22Rv1 (cell line): Measurements from ENCODE around the gene MAST3.

ENCODE experiments used
- ZFX ChIP-seq: fragments of 450-650 bp; IDR thresholded peaks from 2 replicates; pipeline ENCODE4 v1.6.1; 2017; ENCODE audit warnings: antibody characterized with exemption, borderline replicate concordance
- TF ChIP-seq, protein P1 (sequence below): fragments of 450-650 bp; IDR thresholded peaks from 2 replicates; pipeline ENCODE4 v1.5.1; 2017; ENCODE audit warnings: mild to moderate bottlenecking

DNA sequence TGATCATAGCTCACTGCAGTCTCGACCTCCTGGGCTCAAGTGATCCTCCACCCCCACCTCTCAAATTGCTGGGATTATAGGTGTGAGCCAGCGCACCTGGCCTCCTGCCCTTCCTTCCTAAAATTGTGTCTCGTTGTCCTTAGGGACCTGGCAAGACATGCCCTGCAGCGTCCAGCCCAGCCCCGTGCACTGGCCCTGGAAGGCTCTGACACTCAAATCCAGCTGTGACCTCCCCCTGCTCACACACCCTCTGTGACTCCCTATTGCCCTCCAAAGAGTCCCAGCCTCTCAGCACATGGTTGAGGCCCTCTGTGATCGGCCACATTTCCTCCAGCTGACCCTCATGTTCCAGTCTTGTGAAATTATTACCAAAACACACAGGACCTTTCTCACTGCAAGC, 100.4 kb downstream of the MAST3 start:
- TF ChIP-seq, protein P1, sequence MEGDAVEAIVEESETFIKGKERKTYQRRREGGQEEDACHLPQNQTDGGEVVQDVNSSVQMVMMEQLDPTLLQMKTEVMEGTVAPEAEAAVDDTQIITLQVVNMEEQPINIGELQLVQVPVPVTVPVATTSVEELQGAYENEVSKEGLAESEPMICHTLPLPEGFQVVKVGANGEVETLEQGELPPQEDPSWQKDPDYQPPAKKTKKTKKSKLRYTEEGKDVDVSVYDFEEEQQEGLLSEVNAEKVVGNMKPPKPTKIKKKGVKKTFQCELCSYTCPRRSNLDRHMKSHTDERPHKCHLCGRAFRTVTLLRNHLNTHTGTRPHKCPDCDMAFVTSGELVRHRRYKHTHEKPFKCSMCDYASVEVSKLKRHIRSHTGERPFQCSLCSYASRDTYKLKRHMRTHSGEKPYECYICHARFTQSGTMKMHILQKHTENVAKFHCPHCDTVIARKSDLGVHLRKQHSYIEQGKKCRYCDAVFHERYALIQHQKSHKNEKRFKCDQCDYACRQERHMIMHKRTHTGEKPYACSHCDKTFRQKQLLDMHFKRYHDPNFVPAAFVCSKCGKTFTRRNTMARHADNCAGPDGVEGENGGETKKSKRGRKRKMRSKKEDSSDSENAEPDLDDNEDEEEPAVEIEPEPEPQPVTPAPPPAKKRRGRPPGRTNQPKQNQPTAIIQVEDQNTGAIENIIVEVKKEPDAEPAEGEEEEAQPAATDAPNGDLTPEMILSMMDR, result no peak
- TF ChIP-seq ZFX, result no peak
